DMS53 treated with DMSO at 0.1 percent for 48 hours (cell line): ENCODE data around the gene USH2A.

Experiments
- DNase-seq: peaks from one replicate; lab custom pipeline; 2025; ENCODE audit not compliant: unreplicated experiment; lab: John Stamatoyannopoulos, UW

Gene USH2A

GRCh38 chr1:216422821-216423520 lies at the start of gene USH2A:
USH2A (minus strand) TSS chr1:216423448; CDS start chr1:216422336, 1,112 bp downstream.
- peak; percentile 46 for DNase-seq

GRCh38 chr1:216466162-216466801 lies 43.0 kb upstream of the USH2A start:
- no peak for DNase-seq

DNA sequence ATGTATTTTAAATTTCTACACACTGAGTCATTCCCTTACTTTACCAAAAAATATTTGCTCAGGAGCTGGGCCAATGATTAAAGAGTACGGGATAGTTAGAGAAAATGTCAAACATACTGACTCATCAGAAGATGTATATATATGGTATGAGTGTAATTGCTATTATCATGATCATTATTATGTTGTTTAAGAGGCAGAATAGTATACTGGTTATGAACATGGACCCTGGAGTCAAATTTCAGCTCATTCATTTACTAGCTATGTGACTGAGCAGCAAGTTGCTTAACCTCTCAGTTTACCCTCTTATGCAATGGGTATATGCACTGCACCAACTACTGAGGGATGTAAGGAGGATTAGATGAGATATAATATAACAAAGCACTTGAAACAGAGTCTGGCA lies 41.2 kb upstream of the USH2A start:
- DNase-seq = no peak

- no peak for DNase-seq
Measured at GRCh38 chr1:216462066-216462775, 39.0 kb upstream of the USH2A start.

- DNase-seq = no peak
Measured at GRCh38 chr1:216461466-216461865, 38.2 kb upstream of the USH2A start.

GRCh38 chr1:216459651-216460207 lies 36.5 kb upstream of the USH2A start:
- DNase-seq = no peak

DNA sequence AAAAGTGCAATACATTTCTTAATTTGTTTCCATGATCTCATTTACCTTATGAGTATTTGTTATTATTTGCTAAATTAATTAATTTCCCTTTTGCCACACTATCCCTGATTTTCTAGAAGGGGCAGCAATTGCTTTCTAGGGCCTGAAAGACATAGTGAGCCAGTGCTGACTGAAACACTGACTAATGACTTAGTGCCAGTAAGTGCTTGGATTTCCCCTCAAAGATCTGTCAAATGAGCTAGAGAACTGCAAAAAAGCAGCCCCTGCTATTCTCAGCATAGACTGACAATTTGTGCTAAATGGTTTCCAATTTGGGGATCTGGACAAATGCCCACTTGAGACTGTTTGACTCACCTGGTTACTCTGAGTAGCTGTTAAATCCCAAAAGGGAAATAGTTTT lies 35.6 kb upstream of the USH2A start:
- DNase-seq = no peak

DNA sequence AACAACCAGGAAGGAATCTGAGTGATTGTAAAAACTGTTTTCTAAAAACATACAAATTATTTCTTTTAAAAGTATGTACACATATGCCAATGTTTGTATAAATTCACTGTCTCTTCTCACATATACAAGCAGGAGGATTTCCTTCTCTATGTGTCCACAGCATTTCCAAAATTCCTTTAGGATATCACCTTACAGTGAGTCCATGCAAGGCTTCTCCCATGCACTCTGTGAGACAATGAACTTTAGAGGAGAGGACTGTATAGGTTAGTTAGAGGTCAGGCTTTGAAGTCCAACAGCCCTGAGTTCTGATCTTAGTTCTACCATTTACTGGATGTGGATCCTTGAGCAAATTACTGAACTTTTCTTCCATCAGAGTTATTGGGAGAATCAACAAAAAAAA lies 34.1 kb upstream of the USH2A start:
- DNase-seq = no peak

- DNase-seq = no peak
Measured at GRCh38 chr1:216456682-216457081, 33.4 kb upstream of the USH2A start.

GRCh38 chr1:216453777-216454176 lies 30.5 kb upstream of the USH2A start:
- no peak for DNase-seq

- DNase-seq = no peak
Measured at GRCh38 chr1:216450227-216450626, 27.0 kb upstream of the USH2A start.

- DNase-seq = peak; percentile 18
Measured at GRCh38 chr1:216448011-216448510, 24.8 kb upstream of the USH2A start.

GRCh38 chr1:216437603-216438002 lies 14.4 kb upstream of the USH2A start:
- DNase-seq = no peak

DNA sequence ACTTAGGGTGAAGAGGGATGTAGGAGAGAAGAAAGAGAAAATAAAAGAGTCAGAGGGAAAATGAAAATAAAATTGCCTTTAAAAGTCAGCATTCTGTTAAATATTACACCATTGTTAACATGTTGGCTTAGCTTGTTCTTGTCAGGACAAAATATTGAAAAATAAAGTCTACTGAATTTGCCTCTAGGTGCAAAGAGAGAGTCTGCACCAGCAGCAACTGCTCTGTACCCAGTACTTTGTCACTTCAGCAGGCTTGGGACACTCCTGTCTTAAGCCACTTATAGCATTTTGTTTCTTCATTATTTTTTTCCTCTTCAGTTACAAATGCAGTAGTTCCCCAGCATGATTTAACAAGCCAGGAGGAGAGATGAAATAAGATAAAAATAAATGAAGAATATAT lies 11.0 kb upstream of the USH2A start:
- DNase-seq = no peak

- no peak for DNase-seq
Measured at GRCh38 chr1:216433175-216433574, 9.9 kb upstream of the USH2A start.

DNA sequence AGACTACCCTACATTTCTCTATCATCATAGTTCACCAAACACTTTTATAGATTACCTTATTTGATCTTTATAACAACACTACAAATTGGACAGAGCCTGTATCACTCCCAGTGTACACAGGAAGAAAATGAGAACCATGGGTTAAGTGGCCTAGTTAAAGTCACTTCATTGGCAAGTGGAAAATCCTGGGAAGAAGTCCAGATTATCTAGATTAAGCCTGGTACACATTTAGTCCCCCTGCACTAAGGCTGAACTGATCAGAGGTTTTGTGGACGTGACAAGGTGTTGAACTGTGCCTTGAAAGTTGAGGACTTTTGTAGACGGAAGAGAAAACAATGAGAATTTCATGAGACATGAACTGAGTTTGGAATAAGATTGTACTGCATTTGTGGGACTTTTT lies 7.5 kb upstream of the USH2A start:
- DNase-seq = no peak

GRCh38 chr1:216425577-216425976 lies 2.3 kb upstream of the USH2A start:
- no peak for DNase-seq

DNA sequence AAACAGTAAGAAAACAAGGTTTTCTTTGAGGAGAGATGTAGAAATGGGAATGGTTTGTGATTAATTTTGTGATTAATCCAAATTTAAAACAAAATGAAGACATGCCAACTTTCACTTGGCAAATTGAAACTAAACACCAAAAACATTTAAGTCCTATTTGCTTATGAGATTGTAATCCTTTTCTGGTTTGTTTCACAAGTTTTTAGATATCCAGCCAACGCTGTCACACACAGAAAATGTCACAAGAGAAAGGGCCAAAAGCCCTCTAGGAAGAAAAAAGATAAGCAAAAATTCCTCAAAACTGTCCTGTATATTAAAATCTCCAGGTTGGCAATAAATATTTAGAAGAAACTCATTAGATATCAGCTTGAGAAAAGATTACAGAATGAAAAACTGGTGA lies 2.5 kb downstream of the USH2A start:
- DNase-seq = no peak

DNA sequence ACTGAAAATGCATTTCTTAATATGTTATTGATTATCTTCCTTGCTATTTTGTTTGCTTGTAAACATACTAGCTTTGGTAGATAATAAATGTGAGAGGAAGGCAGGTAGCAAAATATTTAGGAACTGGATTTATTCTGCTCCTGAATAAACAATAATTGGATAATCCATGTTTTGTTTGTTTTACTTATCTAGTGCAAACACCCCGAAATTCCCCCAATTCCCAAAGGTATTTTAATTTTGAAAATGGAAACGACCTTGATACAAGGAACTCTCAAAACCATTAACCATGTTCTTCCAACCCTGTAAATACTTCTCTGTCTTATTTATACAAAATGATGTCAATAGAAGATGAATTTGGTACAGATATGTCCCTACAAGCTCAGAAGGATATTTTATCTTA lies 3.0 kb downstream of the USH2A start:
- DNase-seq = no peak

DNA sequence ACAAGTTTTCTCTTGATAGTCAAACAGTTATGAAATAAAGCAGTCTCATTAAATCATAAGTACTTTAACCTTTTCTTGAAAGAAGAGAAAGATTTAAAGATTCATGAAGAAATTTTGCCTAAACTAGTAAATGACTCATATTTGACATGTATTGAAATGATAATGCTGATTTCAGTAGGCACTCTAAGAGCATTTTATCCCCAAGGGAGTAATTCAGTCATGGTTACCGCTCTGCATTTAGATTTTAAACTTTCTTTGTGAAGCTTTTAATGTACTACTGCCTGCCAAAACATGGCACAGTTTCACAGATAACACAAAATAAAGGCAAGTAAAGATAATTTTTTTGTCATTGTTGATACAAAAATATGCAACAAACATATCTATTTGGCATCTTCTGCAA lies 6.8 kb downstream of the USH2A start:
- DNase-seq = no peak

DNA sequence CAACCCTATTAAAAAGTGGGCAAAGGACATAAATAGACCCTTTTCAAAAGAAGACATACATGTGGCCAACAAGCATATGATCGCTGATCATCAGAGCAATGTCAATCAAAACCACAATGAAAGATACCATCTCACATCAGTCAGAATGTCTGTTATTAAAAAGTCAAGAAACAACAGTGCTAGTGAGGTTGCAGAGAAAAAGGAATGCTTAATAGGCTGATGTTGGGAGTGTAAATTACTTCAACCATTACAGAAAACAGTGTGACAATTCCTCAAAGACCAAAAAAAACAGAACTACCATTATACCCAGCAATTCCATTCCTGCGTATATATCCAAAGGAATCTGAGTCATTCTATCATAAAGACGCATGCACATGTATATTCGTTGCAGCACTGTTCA lies 13.2 kb downstream of the USH2A start:
- DNase-seq = no peak

DNA sequence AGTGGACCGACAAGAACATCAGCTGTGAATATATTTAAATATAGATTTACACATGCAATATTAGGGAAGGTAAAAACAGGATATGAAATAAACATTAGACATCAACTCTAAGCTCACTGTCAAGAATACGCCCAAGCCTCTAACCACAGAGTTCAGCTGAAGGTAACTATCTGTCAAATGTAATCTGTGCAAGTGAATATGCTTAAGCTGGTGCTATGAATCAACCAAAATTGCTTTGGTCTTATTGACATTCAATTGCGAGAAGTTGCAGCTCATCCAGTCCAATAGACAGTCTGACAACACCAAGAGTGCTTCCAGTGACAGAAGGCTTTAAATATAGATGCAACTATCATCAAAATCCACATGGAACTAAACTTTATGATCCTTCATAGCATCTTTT lies 32.3 kb downstream of the USH2A start:
- DNase-seq = no peak
